ENCODE measurements around the gene GNPDA1. TPM values are rescaled to one million over a fixed set of nuclear protein-coding genes. Genes with fewer than 3 reads are reported as not detected.
A peak's percentile ranks its signal among the peaks of the same experiment; 100 is the strongest.

The GNPDA1 gene
- total RNA-seq, 2 experiments from 2014 or later = 34.4 to 36.1 TPM

- ChIA-PET POLR2A (no interaction called here), CTCF (interaction anchor here (0.6 to 1.0 kb wide), 2 partner anchors 27 to 126 kb away, joined by 3 to 4 read pairs; no protein-coding TSS in a partner anchor)
- Mint-ChIP-seq H3K4me1 (peaks cover 66% of the 10 kb centered on the region), H3K4me3 (no peak overlapping the region), H3K9me3 (peaks cover 5% of the 10 kb centered on the region), H3K36me3 (ENCODE audit: low read depth) (peaks cover 72% of the 10 kb centered on the region), H3K27me3 (no peaks in the 10 kb centered on the region), H3K27ac (peak overlapping the region; percentile 17)
- no peak for DNase-seq
Measured at GRCh38 chr5:142003266-142003800, 9.5 kb downstream of the GNPDA1 start.

GRCh38 chr5:142000704-142001484, 11.9 kb downstream of the GNPDA1 start:
- peaks cover 2% of the 10 kb centered on the region for H3K9me3 Mint-ChIP-seq
- H3K27me3 Mint-ChIP-seq = no peaks in the 10 kb centered on the region
- H3K36me3 Mint-ChIP-seq (ENCODE audit: low read depth) = peaks cover 51% of the 10 kb centered on the region
- ChIA-PET POLR2A (interaction anchor here (0.6 kb wide), 2 partner anchors 139 to 308 kb away, joined by 3 to 6 read pairs; no protein-coding TSS in a partner anchor), CTCF (interaction anchor here (1.1 to 1.7 kb wide), 3 partner anchors 10 to 12 kb away, joined by 3 to 8 read pairs (median 4); partner anchors contain the start of gene GNPDA1)
- peaks cover 41% of the 10 kb centered on the region for H3K4me1 Mint-ChIP-seq
- peak; percentile 26 for DNase-seq
- no peak overlapping the region for H3K27ac Mint-ChIP-seq
- no peak overlapping the region for H3K4me3 Mint-ChIP-seq

- Mint-ChIP-seq H3K27me3 (no peaks in the 10 kb centered on the region), H3K4me1 (peaks cover 34% of the 10 kb centered on the region), H3K27ac (no peak overlapping the region), H3K4me3 (no peak overlapping the region), H3K9me3 (peaks cover 2% of the 10 kb centered on the region), H3K36me3 (ENCODE audit: low read depth) (peaks cover 47% of the 10 kb centered on the region)
- ChIA-PET POLR2A (interaction anchor here (0.6 kb wide), 2 partner anchors 140 to 307 kb away, joined by 3 to 6 read pairs; no protein-coding TSS in a partner anchor), CTCF (interaction anchor here (1.6 to 1.7 kb wide), 2 partner anchors 9 to 12 kb away, joined by 4 to 8 read pairs; partner anchors contain the start of gene GNPDA1)
- no peak for DNase-seq
Measured at GRCh38 chr5:142000173-142000572, 12.7 kb downstream of the GNPDA1 start.

GRCh38 chr5:141997358-141997960, 15.4 kb downstream of the GNPDA1 start:
- H3K27ac Mint-ChIP-seq = no peak overlapping the region
- DNase-seq = no peak
- H3K4me3 Mint-ChIP-seq = no peak overlapping the region
- peaks cover 2% of the 10 kb centered on the region for H3K9me3 Mint-ChIP-seq
- POLR2A ChIA-PET = no interaction called here
- H3K4me1 Mint-ChIP-seq = peaks cover 12% of the 10 kb centered on the region
- no peaks in the 10 kb centered on the region for H3K27me3 Mint-ChIP-seq
- CTCF ChIA-PET = interaction anchor here (1.5 to 1.7 kb wide), 3 partner anchors 15 to 18 kb away, joined by 4 to 6 read pairs (median 4); partner anchors contain the start of gene GNPDA1
- H3K36me3 Mint-ChIP-seq (ENCODE audit: low read depth) = peaks cover 33% of the 10 kb centered on the region

- Mint-ChIP-seq H3K9me3 (peaks cover 2% of the 10 kb centered on the region), H3K4me3 (no peak overlapping the region), H3K4me1 (peaks cover 8% of the 10 kb centered on the region), H3K36me3 (ENCODE audit: low read depth) (peaks cover 27% of the 10 kb centered on the region), H3K27ac (no peak overlapping the region), H3K27me3 (no peaks in the 10 kb centered on the region)
- DNase-seq = no peak
- ChIA-PET CTCF (interaction anchor here (0.6 to 1.7 kb wide), 5 partner anchors 19 to 1856 kb away, joined by 3 to 4 read pairs (median 3); no protein-coding TSS in a partner anchor), POLR2A (no interaction called here)
Measured at GRCh38 chr5:141995656-141996055, 17.2 kb downstream of the GNPDA1 start.

GRCh38 chr5:141994511-141995136, 18.2 kb downstream of the GNPDA1 start:
- H3K36me3 Mint-ChIP-seq (ENCODE audit: low read depth) = peaks cover 23% of the 10 kb centered on the region
- DNase-seq = no peak
- ChIA-PET CTCF (interaction anchor here (0.6 to 1.6 kb wide), 3 partner anchors 17 to 1857 kb away, joined by 3 to 4 read pairs (median 3); no protein-coding TSS in a partner anchor), POLR2A (no interaction called here)
- no peaks in the 10 kb centered on the region for H3K27me3 Mint-ChIP-seq
- peaks cover 2% of the 10 kb centered on the region for H3K9me3 Mint-ChIP-seq
- H3K4me1 Mint-ChIP-seq = peaks cover 4% of the 10 kb centered on the region
- H3K4me3 Mint-ChIP-seq = no peak overlapping the region
- H3K27ac Mint-ChIP-seq = peak overlapping the region; percentile 3

- H3K4me1 Mint-ChIP-seq = peaks cover 4% of the 10 kb centered on the region
- POLR2A ChIA-PET = interaction anchor here (0.9 kb wide), 1 partner anchor 159 kb away, joined by 3 read pairs; no protein-coding TSS in a partner anchor
- CTCF ChIA-PET = interaction anchor here (0.6 to 2.3 kb wide), 12 partner anchors 15 to 152 kb away, joined by 3 to 8 read pairs (median 4); partner anchors contain the start of gene RNF14
- H3K36me3 Mint-ChIP-seq (ENCODE audit: low read depth) = peaks cover 29% of the 10 kb centered on the region
- no peak overlapping the region for H3K4me3 Mint-ChIP-seq
- DNase-seq = peak; percentile 86
- H3K27ac Mint-ChIP-seq = no peak overlapping the region
- H3K27me3 Mint-ChIP-seq = no peaks in the 10 kb centered on the region
- no peaks in the 10 kb centered on the region for H3K9me3 Mint-ChIP-seq
Measured at GRCh38 chr5:141992349-141992963, 20.4 kb downstream of the GNPDA1 start.

GRCh38 chr5:141989720-141990119, 23.1 kb downstream of the GNPDA1 start:
- Mint-ChIP-seq H3K27me3 (no peaks in the 10 kb centered on the region), H3K4me1 (peaks cover 4% of the 10 kb centered on the region), H3K27ac (no peak overlapping the region), H3K9me3 (no peaks in the 10 kb centered on the region), H3K36me3 (ENCODE audit: low read depth) (peaks cover 40% of the 10 kb centered on the region), H3K4me3 (no peak overlapping the region)
- ChIA-PET POLR2A (no interaction called here), CTCF (interaction anchor here (0.6 to 3.6 kb wide), 12 partner anchors 20 to 578 kb away, joined by 3 to 15 read pairs (median 3); partner anchors contain the start of gene RNF14)
- no peak for DNase-seq

GRCh38 chr5:141986072-141986471, 26.8 kb downstream of the GNPDA1 start:
- Mint-ChIP-seq H3K4me3 (no peak overlapping the region), H3K4me1 (no peaks in the 10 kb centered on the region), H3K27me3 (no peaks in the 10 kb centered on the region), H3K36me3 (ENCODE audit: low read depth) (peaks cover 38% of the 10 kb centered on the region), H3K27ac (no peak overlapping the region), H3K9me3 (no peaks in the 10 kb centered on the region)
- DNase-seq = no peak
- POLR2A ChIA-PET = no interaction called here
- CTCF ChIA-PET = interaction anchor here (0.6 to 1.5 kb wide), 4 partner anchors 10 to 136 kb away, joined by 3 to 10 read pairs (median 4); partner anchors contain the start of gene RNF14

- H3K27ac Mint-ChIP-seq = no peak overlapping the region
- no peaks in the 10 kb centered on the region for H3K27me3 Mint-ChIP-seq
- ChIA-PET POLR2A (no interaction called here), CTCF (interaction anchor here (1.8 kb wide), 1 partner anchor 13 kb away, joined by 6 read pairs; the partner anchor contains the start of gene RNF14)
- H3K36me3 Mint-ChIP-seq (ENCODE audit: low read depth) = peaks cover 50% of the 10 kb centered on the region
- no peak overlapping the region for H3K4me3 Mint-ChIP-seq
- H3K9me3 Mint-ChIP-seq = no peaks in the 10 kb centered on the region
- H3K4me1 Mint-ChIP-seq = no peaks in the 10 kb centered on the region
- DNase-seq = no peak
Measured at GRCh38 chr5:141982626-141983025, 30.2 kb downstream of the GNPDA1 start.

GRCh38 chr5:141978389-141978788, 34.4 kb downstream of the GNPDA1 start:
- Mint-ChIP-seq H3K27ac (no peak overlapping the region), H3K36me3 (ENCODE audit: low read depth) (peaks cover 53% of the 10 kb centered on the region), H3K4me1 (peaks cover 16% of the 10 kb centered on the region), H3K4me3 (no peak overlapping the region), H3K9me3 (no peaks in the 10 kb centered on the region), H3K27me3 (no peaks in the 10 kb centered on the region)
- no peak for DNase-seq
- ChIA-PET POLR2A (no interaction called here), CTCF (interaction anchor here (1.1 to 5.2 kb wide), 5 partner anchors 9 to 286 kb away, joined by 3 to 30 read pairs (median 5); partner anchors contain the start of genes GNPDA1 and RNF14)

- POLR2A ChIA-PET = no interaction called here
- Mint-ChIP-seq H3K27me3 (no peaks in the 10 kb centered on the region), H3K36me3 (ENCODE audit: low read depth) (peaks cover 53% of the 10 kb centered on the region)
Measured at GRCh38 chr5:141976176-141976575, 36.7 kb downstream of the GNPDA1 start.

More at GRCh38 chr5:141976176-141976575, 36.7 kb downstream of the GNPDA1 start:
- H3K9me3 Mint-ChIP-seq = no peaks in the 10 kb centered on the region
- H3K4me3 Mint-ChIP-seq = no peak overlapping the region
- no peak for DNase-seq
- CTCF ChIA-PET = interaction anchor here (0.6 to 5.2 kb wide), 11 partner anchors 10 to 878 kb away, joined by 3 to 24 read pairs (median 4); no protein-coding TSS in a partner anchor
- H3K27ac Mint-ChIP-seq = no peak overlapping the region
- H3K4me1 Mint-ChIP-seq = peaks cover 21% of the 10 kb centered on the region

Measured in activated CD4-positive, alpha-beta T cell treated with anti-CD3 and anti-CD28 coated beads, Interleukin-2, amount 10 ng/mL, durations not matched to agents 7 days and 5 days (primary cell).